ENCODE results near the gene GTPBP3. TPM values are rescaled to one million over a fixed set of nuclear protein-coding genes. Genes with fewer than 3 reads are reported as not detected.

The GTPBP3 gene
- total RNA-seq, 1 experiment from 2014 or later, result 62.9 TPM

GRCh38 chr19:17347877-17348276, 10.5 kb downstream of the GTPBP3 start:
- Histone ChIP-seq H3K9me3 (ENCODE audit: control insufficient read depth, low read depth, low read length) (no peaks in the 10 kb centered on the region), H4K20me1 (ENCODE audit: control insufficient read depth, insufficient read depth, insufficient read length) (no peaks in the 10 kb centered on the region), H2BK20ac (ENCODE audit: low read depth, low read length, poor library complexity, severe bottlenecking) (no peak overlapping the region), H4K8ac (replicated peaks; ENCODE audit: insufficient read length, low read depth, low read length) (no peak overlapping the region), H3K27ac (ENCODE audit: insufficient read length, low read depth, low read length) (no peak overlapping the region), H4K5ac (ENCODE audit: insufficient read length, low read depth, low read length) (no peak overlapping the region), H2BK5ac (ENCODE audit: insufficient read length, low read length) (no peak overlapping the region), H4K91ac (ENCODE audit: insufficient read length, low read depth, low read length) (no peak overlapping the region), H3K79me1 (ENCODE audit: insufficient read depth, low read depth, low read length, poor library complexity, severe bottlenecking) (no peaks in the 10 kb centered on the region), H3K79me2 (ENCODE audit: insufficient read depth, low read length) (no peaks in the 10 kb centered on the region), H3K4ac (ENCODE audit: low read depth, low read length) (no peak overlapping the region), H2BK12ac (ENCODE audit: insufficient read length, low read depth, low read length) (no peak overlapping the region), H3K23me2 (ENCODE audit: insufficient read length, low read depth, low read length, poor library complexity, severe bottlenecking) (no peaks in the 10 kb centered on the region), H3K14ac (ENCODE audit: insufficient read depth, low read length) (no peak overlapping the region), H3K4me2 (ENCODE audit: insufficient read depth, insufficient read length, low read length) (no peak overlapping the region), H2AFZ (ENCODE audit: low read length) (no peak overlapping the region), H3K27me3 (ENCODE audit: insufficient read depth, low read length) (no peaks in the 10 kb centered on the region), H3K4me1 (ENCODE audit: insufficient read depth, low read length) (no peaks in the 10 kb centered on the region), H3K23ac (ENCODE audit: insufficient read length, low read depth, low read length) (no peak overlapping the region), H3K9ac (ENCODE audit: extremely low read depth, insufficient read length, low read length) (no peak overlapping the region), H2BK15ac (ENCODE audit: low read depth, low read length) (no peak overlapping the region), H3T11ph (ENCODE audit: low read length) (no peak overlapping the region), H2BK120ac (ENCODE audit: low read depth, low read length, poor library complexity, severe bottlenecking) (no peak overlapping the region), H3K18ac (ENCODE audit: insufficient read length, low read depth, low read length) (no peak overlapping the region), H2AK5ac (ENCODE audit: insufficient read length, low read length) (no peak overlapping the region), H3K56ac (ENCODE audit: insufficient read length, low read depth, low read length) (no peak overlapping the region)
- H3K4me3 Mint-ChIP-seq, result no peak overlapping the region
- no peak for TF ChIP-seq CTCF (conservative IDR thresholded peaks at IDR 0.05)
- peaks cover 0 to 10% (median 1%) of the 10 kb centered on the region in 3 experiments; a peak in 4 of 7 replicates for H3K36me3 Mint-ChIP-seq (ENCODE audit: insufficient read depth in 1 of 3, low read depth in 3 of 3)
- H3K27me3 Mint-ChIP-seq (ENCODE audit: low read depth), result peaks cover 4% of the 10 kb centered on the region; the same call in 1 of the 2 replicates
- no CpG with 5 or more reads among the region's 2 CpGs for WGBS (ENCODE audit: extremely low coverage, insufficient read length, low lambda C conversion rate)
- no peak for DNase-seq
- peak overlapping the region in 1 of 3 experiments; percentile 34; a peak in 2 of 7 replicates for H3K27ac Mint-ChIP-seq
- H3K9me3 Mint-ChIP-seq, result no peaks in the 10 kb centered on the region; a peak in 2 of 5 replicates
- H3K4me1 Mint-ChIP-seq, result peaks cover 13 to 20% of the 10 kb centered on the region in 2 experiments

Measured in H9 (cell line).